SHP77 treated with DMSO at 0.1 percent for 48 hours (cell line): ENCODE results near the gene PCED1B.

Source experiments
- DNase-seq: peaks from one replicate; lab custom pipeline; 2025; lab: John Stamatoyannopoulos, UW

The PCED1B gene

DNA sequence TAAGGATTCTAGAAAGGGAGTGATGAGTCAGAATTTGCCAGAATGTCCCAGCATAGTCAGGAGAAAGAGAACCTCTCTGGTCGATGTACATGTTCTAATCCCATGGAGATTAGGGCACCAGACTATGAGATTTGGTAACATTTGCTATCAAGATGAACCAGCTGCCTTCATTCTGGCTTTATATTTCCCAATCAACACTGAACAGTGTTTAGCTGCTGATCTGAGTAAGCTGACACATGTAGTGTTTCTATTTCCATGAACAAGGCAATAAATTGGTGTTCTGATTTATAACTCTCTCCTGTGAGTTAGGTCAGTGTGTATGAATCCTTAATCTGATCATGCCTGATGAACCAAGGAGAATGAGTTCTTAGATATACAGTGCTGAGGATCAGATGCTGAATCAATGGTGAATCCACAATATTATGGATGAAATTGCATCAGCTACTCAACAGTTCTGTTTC, 158.4 kb downstream of the PCED1B start:
- DNase-seq: no peak

GRCh38 chr12:47238669-47239114, 159.3 kb downstream of the PCED1B start:
- no peak for DNase-seq

DNA sequence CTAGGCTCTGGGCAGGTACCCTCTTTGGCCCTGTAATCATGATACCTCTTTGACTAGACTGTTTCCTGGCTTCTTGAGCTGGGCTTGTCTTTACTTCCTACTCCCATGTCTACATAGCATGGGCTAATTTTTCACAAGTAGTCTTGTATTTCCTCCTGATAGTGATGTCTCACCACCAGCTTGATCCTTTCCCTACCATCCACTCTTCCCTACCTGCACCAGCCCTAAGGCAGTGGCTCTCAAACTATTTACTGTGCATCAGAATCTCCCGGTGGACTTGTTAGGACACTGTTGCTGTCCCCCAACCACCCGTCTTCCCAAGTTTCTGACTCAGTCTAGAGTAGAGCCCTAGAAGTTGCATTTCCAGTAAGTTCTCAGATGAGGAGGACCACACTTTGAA, 163.0 kb downstream of the PCED1B start:
- no peak for DNase-seq

GRCh38 chr12:47244835-47245234, 165.4 kb downstream of the PCED1B start:
- no peak for DNase-seq

DNA sequence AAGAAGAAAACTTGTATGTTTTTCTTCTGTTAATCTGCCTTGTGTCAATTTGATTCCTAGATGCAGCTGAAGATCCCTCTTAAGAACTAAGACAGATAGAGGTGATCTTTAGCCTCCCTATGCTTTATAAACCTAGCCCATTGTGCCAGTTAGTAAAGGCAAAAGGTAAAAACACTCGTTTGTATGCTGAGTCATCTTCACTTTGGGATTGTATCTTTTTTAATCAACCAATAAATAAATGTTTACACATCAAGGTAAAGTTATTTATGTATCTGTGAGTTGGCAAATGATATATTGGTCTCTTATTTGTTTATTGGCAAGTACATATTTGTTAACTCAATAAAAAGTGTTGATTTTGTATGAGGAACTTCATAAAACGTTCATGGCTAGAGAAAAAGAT, 166.2 kb downstream of the PCED1B start:
- no peak for DNase-seq

- no peak for DNase-seq
Observed at GRCh38 chr12:47247418-47247817, 168.0 kb downstream of the PCED1B start.

DNA sequence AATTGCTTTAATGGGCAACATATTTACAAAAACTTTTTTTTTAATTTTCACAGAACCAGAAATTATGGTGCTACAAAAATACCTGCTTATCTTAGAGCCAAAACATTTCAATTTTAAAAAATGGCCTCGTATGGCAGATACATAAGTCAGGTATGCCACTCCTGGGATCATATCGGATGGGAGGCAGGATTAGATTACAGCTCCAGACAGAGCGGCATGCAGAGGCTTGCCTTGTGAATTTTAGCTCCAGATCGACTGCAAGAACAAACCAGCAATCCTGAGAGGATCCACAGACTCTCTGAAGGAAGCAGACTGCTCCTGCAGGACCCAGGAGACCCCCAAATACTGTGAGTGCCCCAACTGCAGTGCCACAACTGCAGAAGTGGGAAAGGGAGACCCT, 169.7 kb downstream of the PCED1B start:
- DNase-seq: no peak

DNA sequence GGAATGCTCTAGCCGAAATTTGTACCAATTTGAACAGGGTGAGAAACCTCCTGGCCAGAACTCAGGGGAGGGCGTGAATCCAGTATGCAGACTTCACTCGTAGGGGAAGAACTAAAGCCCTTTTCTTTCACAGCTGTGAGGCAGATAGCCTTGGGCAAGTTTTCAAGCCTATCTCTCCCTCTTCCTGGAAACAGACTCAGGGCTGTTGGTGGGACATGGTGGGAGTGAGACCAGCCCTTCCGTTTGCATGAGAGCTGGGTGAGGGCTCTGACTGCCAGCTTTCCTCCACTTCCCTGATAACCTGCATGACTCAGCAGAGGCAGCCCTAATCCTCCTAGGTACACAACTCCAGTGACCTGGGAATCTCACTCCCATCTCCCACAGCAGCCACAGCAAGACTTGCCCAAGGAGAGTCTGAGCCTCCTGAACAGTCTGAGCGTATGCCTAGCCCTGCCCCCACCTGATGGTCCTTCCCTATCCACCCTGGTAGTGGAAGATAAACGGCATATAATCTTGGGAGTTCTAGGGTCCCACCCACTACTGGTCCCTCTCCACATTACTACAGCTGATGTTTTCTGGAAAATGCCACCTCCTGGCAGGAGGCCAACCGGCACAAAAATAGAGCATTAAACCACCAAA, 170.4 kb downstream of the PCED1B start:
- DNase-seq: no peak

DNA sequence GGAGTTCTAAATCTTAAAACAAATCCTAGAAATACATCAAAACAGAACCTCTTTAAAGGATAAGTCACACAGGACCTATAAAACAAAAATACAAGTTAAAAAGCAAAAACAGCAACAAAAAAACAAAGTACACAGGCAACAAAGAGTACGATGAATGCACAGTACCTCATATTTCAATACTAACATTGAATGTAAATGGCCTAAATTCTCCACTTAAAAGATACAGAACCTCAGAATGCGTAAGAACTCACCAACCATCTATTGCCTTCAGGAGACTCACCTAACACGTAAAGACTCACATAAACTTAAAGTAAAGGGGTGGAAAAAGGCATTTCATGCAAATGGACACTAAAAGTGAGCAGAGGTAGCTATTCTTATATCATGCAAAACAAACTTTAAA, 172.5 kb downstream of the PCED1B start:
- no peak for DNase-seq

GRCh38 chr12:47264951-47265350, 185.5 kb downstream of the PCED1B start:
- DNase-seq: no peak

DNA sequence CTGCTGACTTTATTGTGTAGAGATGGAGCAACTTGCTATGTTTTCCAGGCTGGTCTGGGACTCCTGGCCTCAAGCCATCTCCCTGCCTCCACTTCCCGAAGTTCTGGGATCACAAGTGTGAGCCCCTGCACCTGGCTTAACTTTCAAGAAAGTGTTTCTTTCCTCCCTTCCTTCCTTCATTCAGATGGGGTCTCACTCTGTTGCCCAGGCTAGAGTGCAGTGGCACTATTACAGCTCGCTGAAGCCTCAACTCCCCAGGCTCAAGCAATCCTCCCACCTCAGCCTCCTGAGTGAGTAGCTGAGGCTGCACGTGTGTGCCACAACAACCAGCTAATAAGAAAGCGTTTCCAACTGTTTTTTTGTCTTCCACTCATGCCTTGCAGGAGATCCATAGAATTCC, 186.0 kb downstream of the PCED1B start:
- DNase-seq: no peak

GRCh38 chr12:47267571-47267970, 188.2 kb downstream of the PCED1B start:
- DNase-seq: no peak

DNA sequence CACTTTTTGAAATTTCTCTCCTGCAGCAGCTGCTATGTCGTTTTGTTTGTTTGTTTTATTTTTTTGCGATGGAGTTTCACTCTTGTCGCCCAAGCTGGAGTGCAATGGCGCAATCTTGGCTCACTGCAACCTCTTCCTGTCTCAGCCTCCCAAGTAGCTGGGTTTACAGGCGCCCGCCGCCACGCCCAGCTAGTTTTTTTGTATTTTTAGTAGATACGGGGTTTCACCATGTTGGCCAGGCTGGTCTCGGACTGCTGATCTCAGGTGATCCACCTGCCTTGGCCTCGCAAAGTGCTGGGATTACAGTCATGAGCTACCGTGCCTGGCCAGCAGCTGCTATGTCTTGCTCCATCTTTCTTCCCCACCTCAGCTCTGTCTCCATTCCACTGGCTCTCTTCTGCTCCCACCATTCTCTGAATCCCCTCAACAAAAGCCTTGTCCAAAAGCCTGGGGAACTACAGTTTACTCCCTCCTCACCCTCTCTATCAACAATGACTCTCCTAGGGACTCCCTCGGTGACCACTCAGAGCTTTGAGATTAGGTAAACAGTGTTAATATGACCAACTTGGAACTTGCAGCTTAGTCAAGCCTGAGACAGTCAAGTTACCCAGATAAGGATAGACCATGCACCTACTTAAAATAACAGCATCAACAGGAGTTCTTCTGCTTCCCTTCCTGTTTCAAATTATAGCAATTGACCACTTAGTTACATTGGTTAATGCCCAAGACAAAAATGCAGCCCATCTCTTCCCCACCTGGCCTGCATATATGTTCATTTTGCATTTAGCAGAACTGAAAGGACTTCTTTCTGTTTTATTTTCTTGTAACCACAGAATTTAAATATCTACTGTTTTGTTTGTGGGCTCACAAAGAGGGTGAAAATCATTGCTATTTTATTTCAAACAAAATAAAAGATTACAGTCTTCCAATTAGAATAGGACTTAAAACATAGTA, 189.4 kb downstream of the PCED1B start:
- no peak for DNase-seq

GRCh38 chr12:47269916-47270315, 190.5 kb downstream of the PCED1B start:
- DNase-seq: no peak

DNA sequence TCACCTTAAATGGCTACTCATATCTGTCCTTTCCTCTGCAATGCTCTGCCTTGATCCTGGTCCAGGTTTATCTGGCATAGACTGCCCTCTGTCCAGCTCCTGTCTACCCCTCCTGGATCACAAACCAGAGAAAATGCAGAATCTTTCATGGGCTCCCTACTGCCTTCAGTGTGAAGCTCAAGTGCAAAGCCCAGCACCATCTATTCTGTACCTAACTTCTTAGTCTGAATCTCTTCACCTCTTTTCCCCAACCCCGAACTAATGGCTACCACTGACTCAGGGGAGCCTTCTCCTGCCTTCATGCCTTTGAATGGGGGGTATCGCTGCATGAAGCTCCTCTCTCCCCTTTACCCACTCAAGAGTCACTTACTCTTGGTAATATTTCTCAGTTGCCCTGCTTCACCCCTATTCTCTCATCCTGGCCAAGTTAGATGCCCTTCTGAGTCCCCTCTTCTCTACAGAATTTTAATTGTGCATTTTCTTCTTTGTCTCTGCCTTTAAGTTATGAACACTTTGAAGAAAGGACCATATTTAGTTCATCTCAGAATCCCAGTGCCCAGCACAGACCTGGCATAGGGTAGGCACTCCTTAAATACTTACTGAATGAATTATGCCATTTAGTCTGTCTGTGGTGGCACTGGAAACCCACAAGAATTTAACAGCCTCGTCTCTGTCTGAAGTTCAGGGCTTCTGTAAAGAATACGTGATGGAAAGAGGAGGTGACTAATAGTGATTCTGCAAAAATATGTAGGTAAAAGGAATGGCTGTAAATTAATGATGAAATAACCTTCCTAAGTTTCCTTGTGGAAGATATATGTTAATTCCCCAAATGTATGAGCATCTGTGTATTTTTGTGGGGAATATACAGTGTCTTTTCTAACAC, 191.6 kb downstream of the PCED1B start:
- no peak for DNase-seq

DNA sequence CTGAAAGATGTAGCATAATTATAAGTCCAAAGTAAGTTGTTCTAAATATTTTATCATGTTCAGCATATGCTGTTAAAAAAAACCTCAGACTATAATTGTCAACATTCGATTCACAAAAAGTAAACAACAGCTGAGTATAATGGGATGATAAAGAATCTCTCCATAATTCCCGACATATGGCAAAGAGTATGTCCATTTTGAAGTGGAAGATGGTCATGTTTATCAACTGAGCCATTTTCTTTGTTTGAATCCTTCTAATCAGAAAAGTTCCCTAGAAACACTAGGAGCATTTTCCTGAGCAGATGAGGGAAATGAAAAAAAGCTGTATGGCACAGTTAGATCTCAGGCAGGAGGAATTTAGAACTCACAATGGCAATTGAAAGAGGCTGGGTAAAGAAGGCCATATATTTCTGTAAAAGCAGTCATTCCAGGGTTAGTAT, 192.4 kb downstream of the PCED1B start:
- DNase-seq: no peak

- no peak for DNase-seq
Observed at GRCh38 chr12:47272412-47273190, 193.2 kb downstream of the PCED1B start.

DNA sequence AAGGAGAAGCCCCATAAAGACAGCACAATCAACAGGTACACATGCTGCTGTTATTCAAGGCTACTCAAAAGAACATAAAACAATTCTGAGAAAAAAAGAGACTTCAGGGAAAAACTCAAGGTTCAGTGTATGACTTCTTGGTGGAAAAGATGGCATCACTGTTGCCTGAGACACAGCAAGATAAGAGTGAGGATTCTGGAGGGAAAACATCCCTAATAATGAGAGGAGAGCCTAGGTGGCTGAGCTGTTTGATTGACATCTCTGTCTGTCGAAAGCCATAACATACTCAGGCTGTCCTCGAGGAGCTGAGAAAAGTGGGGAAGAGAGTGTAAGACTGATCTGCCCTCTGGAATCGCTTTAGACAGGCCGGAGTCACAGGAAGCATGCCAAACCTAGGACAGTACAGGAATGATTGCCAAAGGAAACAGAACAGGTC, 193.8 kb downstream of the PCED1B start:
- no peak for DNase-seq

DNA sequence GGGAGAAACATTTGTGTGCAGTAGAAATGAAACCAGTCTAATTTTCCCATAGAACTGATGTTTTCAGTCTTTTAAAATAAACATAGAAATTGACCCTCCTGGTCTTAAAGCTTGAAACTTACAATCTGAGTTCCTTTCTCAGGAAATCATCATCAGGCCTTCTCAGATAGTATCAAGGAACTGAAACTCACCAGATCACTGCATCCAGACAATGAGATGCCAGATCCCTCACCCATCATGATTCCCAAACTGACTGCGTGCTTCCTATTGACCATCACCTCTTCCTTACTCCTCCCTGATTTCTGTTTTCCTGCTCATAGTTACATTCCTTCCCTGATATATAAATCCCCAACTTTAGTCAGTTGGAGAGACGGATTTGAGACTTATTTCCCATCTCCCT, 195.3 kb downstream of the PCED1B start:
- no peak for DNase-seq

DNA sequence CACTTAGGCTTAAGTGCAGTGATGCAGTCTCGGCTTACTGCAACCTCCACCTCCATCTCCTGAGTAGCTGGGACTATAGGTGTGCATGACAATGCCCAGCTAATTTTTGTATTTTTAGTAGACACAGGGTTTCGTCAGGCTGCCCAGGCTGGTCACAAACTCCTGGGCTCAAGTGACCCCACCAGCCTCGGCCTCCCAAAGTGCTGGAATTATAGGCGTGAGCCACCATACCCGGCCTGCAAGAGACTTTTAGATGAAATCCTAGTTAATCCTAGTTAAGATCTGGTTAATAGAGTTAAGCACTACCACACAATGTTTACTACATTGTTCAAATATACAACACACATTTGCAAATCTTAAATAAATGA, 196.8 kb downstream of the PCED1B start:
- no peak for DNase-seq

- DNase-seq: no peak
Observed at GRCh38 chr12:47276621-47277309, 197.3 kb downstream of the PCED1B start.
